Hepatocyte (in vitro differentiated cells): ENCODE measurements around the gene BBIP1. TPM values are rescaled to one million over a fixed set of nuclear protein-coding genes. Genes with fewer than 3 reads are reported as not detected.

ENCODE experiments used
- DNase-seq: peaks from one replicate; pipeline ENCODE4 v3.0.0-alpha.2; 2016; ENCODE audit warnings: low spot score
- H2AFZ ChIP-seq: fragments of 200-600 bp; sonication (generic); 2 replicates; pipeline ENCODE4 v1.6.0; 2016; ENCODE audit warnings: antibody characterized with exemption, mild to moderate bottlenecking
- H3K27ac ChIP-seq: fragments of 200-600 bp; sonication (generic); 2 replicates; pipeline ENCODE4 v1.5.1; 2016; ENCODE audit warnings: mild to moderate bottlenecking
- H3K27me3 ChIP-seq: fragments of 200-600 bp; sonication (generic); 2 replicates; pipeline ENCODE4 v1.6.1; 2016
- H3K36me3 ChIP-seq: fragments of 200-600 bp; sonication (generic); replicated peaks from 2 replicates; pipeline ENCODE4 v1.5.1; 2016; ENCODE audit warnings: low read depth; ENCODE audit not compliant: insufficient read depth
- H3K4me1 ChIP-seq: fragments of 200-600 bp; sonication (generic); 2 replicates; pipeline ENCODE4 v1.5.1; 2016; ENCODE audit warnings: mild to moderate bottlenecking, moderate library complexity; ENCODE audit not compliant: insufficient read depth
- H3K4me2 ChIP-seq: fragments of 200-600 bp; sonication (generic); 2 replicates; pipeline ENCODE4 v1.6.0; 2016
- H3K4me3 ChIP-seq: fragments of 200-600 bp; sonication (generic); 2 replicates; pipeline ENCODE4 v1.5.1; 2016; ENCODE audit warnings: mild to moderate bottlenecking
- H3K79me2 ChIP-seq: fragments of 200-600 bp; sonication (generic); 2 replicates; pipeline ENCODE4 v1.6.0; 2017; ENCODE audit warnings: mild to moderate bottlenecking
- H3K9me2 ChIP-seq: fragments of 200-600 bp; sonication (generic); replicated peaks from 2 replicates; pipeline ENCODE4 v1.6.0; 2017; ENCODE audit warnings: mild to moderate bottlenecking; ENCODE audit not compliant: insufficient read depth
- H3K9me3 ChIP-seq: fragments of 200-600 bp; sonication (generic); 2 replicates; pipeline ENCODE4 v1.5.1; 2016; ENCODE audit warnings: low read depth, mild to moderate bottlenecking
- H4K20me1 ChIP-seq: fragments of 200-600 bp; sonication (generic); 2 replicates; pipeline ENCODE4 v1.6.0; 2016; ENCODE audit warnings: mild to moderate bottlenecking; ENCODE audit not compliant: insufficient read depth, poor library complexity, severe bottlenecking
- EZH2 ChIP-seq: fragments of 200-600 bp; sonication (generic); IDR thresholded peaks from 2 replicates; pipeline ENCODE4 v1.6.1; 2016; ENCODE audit warnings: antibody characterized with exemption, mild to moderate bottlenecking, borderline replicate concordance
- EZH2phosphoT487 ChIP-seq: fragments of 200-600 bp; sonication (generic); IDR thresholded peaks from one replicate; pipeline ENCODE4 v1.6.1; 2018; ENCODE audit warnings: antibody characterized with exemption, mild to moderate bottlenecking, low read depth, moderate library complexity; ENCODE audit not compliant: unreplicated experiment, severe bottlenecking
- WGBS: methylation state at CpG from one replicate; pipeline ENCODE4 v1.1.6; 2016; ENCODE audit warnings: low lambda C conversion rate; ENCODE audit errors: missing lambda C conversion rate; 5-methylcytosine and 5-hydroxymethylcytosine counted together
- polyA plus RNA-seq: library from polyadenylated mRNA; unstranded; fragments of >200 nt; fragmentation: Nextera tagmentation; extraction: Ambion mirVana; gene quantifications from 2 replicates; pipeline ENCODE4 v1.2.1, GENCODE V29; 2016
- total RNA-seq: library from RNA; depleted of rRNA; stranded (reverse); fragments of >200 nt; gene quantifications from 2 replicates; pipeline ENCODE4 v1.2.3, GENCODE V29; 2014
- TF ChIP-seq, protein P1 (sequence below): fragments of 200-600 bp; sonication (generic); IDR thresholded peaks from 2 replicates; pipeline ENCODE4 v1.5.1; 2016; ENCODE audit warnings: antibody characterized with exemption, mild to moderate bottlenecking; ENCODE audit not compliant: poor library complexity

Gene BBIP1
- total and polyA plus RNA-seq, 2 experiments from 2014 or later, result 21.5 to 47.9 TPM

DNA sequence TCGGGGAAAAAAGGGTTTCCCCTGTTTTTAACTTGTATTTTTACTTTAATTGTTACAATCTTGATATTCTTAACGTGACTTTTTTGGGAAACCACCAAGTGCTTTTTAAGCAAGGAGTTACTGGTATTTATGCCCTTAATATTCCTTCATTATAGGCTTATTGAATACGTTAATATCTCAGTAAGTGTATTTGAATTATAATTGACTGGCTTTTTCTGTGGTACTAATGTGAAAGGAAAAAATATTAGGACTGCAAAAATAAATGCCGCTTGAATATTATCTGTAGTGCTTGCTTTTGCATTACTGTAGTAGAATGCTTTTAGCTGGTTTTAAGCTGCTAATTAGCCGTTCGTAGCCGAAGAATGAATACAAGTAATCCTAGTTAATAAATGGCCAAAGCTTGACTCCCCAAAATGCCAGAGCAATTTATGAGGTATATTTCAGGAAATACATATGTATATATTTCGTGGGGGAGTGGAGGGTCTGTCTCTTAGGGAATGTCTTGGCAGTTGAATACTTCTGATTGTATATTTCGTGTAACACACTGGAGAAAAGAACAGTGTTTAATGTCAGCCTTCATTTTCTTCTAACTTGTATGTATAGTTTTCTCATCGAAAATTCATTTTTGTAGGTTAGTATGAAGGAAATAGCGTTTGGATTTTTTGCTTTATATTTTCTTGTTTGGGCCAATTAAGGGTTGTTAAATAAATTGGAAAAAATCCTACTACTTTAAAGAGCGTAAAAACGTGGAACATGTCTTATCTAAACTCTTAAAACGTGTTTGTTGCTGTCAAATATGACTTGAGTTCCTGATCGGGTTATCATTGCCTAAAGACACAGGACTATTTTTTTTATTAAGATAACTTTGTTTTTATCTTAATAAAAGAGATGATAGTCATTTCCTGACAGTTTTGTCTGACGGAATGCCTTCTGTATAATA is 45.7 kb downstream of the BBIP1 start:
- DNase-seq, result no peak

DNA sequence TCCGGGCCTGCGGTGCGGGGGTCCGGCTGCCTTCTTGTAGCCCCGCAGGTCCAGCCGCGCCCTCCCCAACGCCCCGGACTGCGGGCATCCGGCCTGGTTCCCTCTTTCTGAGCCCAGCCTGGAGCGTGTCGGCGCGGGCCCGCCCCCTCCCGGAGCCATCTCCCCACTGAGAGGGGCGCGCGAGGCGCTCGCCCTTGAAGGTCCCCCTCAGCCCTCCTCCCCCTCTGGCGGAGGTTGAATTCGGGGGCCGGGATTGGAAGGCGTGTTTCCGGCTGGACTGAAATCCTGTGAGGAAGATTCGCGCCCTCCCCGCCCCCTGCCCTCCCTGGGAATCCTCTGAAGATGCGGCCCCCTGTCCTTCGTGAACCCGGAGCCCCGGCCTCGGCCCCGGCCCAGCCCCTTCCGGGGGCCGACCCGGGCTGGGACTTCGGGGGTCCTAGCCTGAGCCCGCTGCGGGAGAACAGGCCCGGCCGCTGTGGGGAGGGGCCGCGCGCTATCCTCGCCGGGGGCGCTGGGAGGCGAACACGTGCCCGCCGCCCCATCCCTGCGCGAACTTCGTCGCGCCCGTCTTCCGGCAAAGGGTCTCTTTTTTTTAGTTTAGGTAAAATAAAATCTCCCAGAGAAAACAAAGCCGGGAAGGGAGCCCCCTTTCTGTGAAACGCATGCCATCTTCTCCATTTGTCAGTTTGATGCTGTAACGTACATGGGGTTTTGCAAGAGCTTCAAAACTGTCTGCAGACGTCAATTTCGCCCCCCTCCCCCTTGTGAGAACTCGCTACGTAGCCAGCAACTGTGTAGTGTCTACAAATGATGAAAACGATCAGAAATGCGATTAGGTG is 46.6 kb downstream of the BBIP1 start:
- TF ChIP-seq, protein P1, sequence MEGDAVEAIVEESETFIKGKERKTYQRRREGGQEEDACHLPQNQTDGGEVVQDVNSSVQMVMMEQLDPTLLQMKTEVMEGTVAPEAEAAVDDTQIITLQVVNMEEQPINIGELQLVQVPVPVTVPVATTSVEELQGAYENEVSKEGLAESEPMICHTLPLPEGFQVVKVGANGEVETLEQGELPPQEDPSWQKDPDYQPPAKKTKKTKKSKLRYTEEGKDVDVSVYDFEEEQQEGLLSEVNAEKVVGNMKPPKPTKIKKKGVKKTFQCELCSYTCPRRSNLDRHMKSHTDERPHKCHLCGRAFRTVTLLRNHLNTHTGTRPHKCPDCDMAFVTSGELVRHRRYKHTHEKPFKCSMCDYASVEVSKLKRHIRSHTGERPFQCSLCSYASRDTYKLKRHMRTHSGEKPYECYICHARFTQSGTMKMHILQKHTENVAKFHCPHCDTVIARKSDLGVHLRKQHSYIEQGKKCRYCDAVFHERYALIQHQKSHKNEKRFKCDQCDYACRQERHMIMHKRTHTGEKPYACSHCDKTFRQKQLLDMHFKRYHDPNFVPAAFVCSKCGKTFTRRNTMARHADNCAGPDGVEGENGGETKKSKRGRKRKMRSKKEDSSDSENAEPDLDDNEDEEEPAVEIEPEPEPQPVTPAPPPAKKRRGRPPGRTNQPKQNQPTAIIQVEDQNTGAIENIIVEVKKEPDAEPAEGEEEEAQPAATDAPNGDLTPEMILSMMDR, result peak; percentile 54
- no peak for TF ChIP-seq EZH2
- TF ChIP-seq EZH2phosphoT487, result no peak
- peaks cover 61% of the 10 kb centered on the region for H3K79me2 ChIP-seq
- no peaks in the 10 kb centered on the region for H3K9me3 ChIP-seq
- 2% methylated on average over 32 of the region's 70 CpGs for WGBS
- H3K4me2 ChIP-seq, result peak overlapping the region; percentile 78
- peaks cover 40% of the 10 kb centered on the region for H4K20me1 ChIP-seq
- H2AFZ ChIP-seq, result peak overlapping the region; percentile 42
- no peaks in the 10 kb centered on the region for H3K27me3 ChIP-seq
- no peaks in the 10 kb centered on the region for H3K9me2 ChIP-seq
- peak overlapping the region; percentile 72 for H3K4me3 ChIP-seq
- peaks cover 39% of the 10 kb centered on the region for H3K4me1 ChIP-seq
- peak overlapping the region; percentile 95 for H3K27ac ChIP-seq
- H3K36me3 ChIP-seq, result no peaks in the 10 kb centered on the region
- DNase-seq, result peak; percentile 90

More for the DNA sequence above, 45.7 kb downstream of the BBIP1 start:
- peak overlapping the region; percentile 72 for H3K4me3 ChIP-seq
- TF ChIP-seq, protein P1, result no peak
- TF ChIP-seq EZH2 (no peak), EZH2phosphoT487 (no peak)
- H3K9me2 ChIP-seq, result no peaks in the 10 kb centered on the region
- peaks cover 32% of the 10 kb centered on the region for H3K4me1 ChIP-seq
- peaks cover 48% of the 10 kb centered on the region for H4K20me1 ChIP-seq
- H3K9me3 ChIP-seq, result no peaks in the 10 kb centered on the region
- WGBS, result 10% methylated on average over 16 of the region's 16 CpGs
- no peaks in the 10 kb centered on the region for H3K36me3 ChIP-seq
- H3K79me2 ChIP-seq, result peaks cover 70% of the 10 kb centered on the region
- peak overlapping the region; percentile 78 for H3K4me2 ChIP-seq
- H3K27me3 ChIP-seq, result no peaks in the 10 kb centered on the region
- peak overlapping the region; percentile 95 for H3K27ac ChIP-seq
- no peak overlapping the region for H2AFZ ChIP-seq

DNA sequence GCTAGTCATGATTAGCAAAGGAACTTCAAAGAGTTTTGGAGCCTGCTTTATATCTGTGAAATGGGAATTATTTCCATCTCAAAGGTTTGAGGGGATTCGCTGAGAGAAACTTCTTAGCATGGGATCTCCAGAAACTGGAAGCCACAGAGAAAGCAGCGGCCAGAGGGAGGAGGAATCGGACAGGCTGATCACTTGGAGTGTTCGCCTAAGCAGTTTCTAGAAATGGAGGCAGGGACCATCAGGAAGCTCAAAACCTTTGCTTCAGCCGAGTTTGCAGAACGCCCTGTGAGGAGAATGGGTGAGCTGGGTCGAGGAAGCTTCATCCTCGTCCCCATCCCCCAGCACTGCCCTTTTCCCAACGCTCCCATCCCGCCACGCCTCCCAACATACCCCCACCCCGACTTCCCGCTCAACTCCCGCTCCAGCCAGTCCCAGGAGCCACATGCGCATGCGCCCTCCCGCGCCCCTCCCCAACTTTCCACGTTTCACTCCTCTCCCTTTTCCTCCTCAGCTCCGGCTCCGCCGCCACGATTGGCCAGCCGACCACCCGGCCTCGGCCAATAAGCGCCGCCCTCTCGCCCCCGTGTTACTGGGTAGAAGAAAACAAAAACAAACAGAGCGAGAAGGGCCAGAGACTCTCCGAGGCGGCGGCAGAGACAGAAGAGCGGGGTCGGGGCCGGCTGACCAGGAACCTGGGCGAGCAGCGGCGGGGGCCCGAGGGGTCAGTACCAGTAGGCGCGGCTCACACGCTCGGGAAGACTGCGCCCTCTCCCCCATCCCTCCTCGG is 47.5 kb downstream of the BBIP1 start, which contains the start of gene PDCD4:
Gene PDCD4 (plus strand): TSS at position 631 of the 787 bp plus-strand sequence. CDS start 4,100 bp downstream, outside the sequence.
- no peaks in the 10 kb centered on the region for H3K9me2 ChIP-seq
- H4K20me1 ChIP-seq, result peaks cover 32% of the 10 kb centered on the region
- peaks cover 52% of the 10 kb centered on the region for H3K79me2 ChIP-seq
- WGBS, result 4% methylated on average over 28 of the region's 47 CpGs
- TF ChIP-seq EZH2 (no peak), EZH2phosphoT487 (no peak)
- TF ChIP-seq, protein P1, result no peak
- peak within 1 kb of the TSS; percentile 95 for H3K27ac ChIP-seq
- no peaks in the 10 kb centered on the region for H3K36me3 ChIP-seq
- no peaks in the 10 kb centered on the region for H3K9me3 ChIP-seq
- DNase-seq, result peak; percentile 99
- peak within 1 kb of the TSS; percentile 72 for H3K4me3 ChIP-seq
- peak within 1 kb of the TSS; percentile 78 for H3K4me2 ChIP-seq
- H3K27me3 ChIP-seq, result no peaks in the 10 kb centered on the region
- peak within 1 kb of the TSS; percentile 42 for H2AFZ ChIP-seq
- H3K4me1 ChIP-seq, result peaks cover 42% of the 10 kb centered on the region
